Sigmoid colon (tissue), 4 donors: ENCODE results near the gene GAB2.

Experiments
- EP300 ChIP-seq, 4 donors: sonication (generic); formaldehyde crosslinking; IDR thresholded peaks; one replicate each; pipeline ENCODE4 v1.6.1; 2017; ENCODE audit warnings: antibody characterized with exemption in 4 of 4
- POLR2A ChIP-seq, 2 donors: fragments of 450-650 bp; IDR thresholded peaks; one replicate each; pipeline ENCODE4 v1.6.1; 2016; ENCODE audit warnings: antibody characterized with exemption in 2 of 2, mild to moderate bottlenecking in 2 of 2, moderate library complexity in 2 of 2
- POLR2AphosphoS5 ChIP-seq, 4 donors: sonication (generic); formaldehyde crosslinking; IDR thresholded peaks; one replicate each; pipeline ENCODE4 v1.6.1; 2017; ENCODE audit warnings: antibody characterized with exemption in 4 of 4
- TF ChIP-seq, protein P1 (sequence below), 4 experiments: fragments of 450-650 bp in 3 of 4; fragments of 200-600 bp in 1 of 4; IDR thresholded peaks; one replicate each; pipeline ENCODE4 v1.5.1; 2016 to 2019; ENCODE audit warnings: antibody characterized with exemption in 4 of 4, mild to moderate bottlenecking in 3 of 4, moderate library complexity in 2 of 4

DNA sequence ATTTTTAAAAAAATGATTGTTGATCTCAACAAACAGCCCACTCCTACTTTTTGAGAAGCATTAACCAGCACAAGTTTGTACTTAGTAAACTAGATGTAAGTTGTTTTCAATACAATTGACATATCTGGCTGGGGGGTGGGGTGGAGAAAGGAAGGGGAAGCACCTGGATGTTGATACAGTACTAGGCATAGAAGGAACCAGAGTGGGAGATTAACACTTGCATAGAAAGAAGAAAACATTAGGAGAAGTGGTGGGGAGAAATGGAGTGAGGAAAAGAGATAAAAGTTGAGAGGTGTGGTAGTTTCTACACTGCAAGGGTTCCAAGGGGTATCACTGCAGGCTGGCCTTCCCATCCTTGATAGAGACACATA, 10.6 kb upstream of the GAB2 start:
- TF ChIP-seq POLR2AphosphoS5 (IDR thresholded peaks at IDR 0.05) (no peak), POLR2A (IDR thresholded peaks at IDR 0.05) (no peak), EP300 (IDR thresholded peaks at IDR 0.05) (no peak)
- TF ChIP-seq, protein P1, sequence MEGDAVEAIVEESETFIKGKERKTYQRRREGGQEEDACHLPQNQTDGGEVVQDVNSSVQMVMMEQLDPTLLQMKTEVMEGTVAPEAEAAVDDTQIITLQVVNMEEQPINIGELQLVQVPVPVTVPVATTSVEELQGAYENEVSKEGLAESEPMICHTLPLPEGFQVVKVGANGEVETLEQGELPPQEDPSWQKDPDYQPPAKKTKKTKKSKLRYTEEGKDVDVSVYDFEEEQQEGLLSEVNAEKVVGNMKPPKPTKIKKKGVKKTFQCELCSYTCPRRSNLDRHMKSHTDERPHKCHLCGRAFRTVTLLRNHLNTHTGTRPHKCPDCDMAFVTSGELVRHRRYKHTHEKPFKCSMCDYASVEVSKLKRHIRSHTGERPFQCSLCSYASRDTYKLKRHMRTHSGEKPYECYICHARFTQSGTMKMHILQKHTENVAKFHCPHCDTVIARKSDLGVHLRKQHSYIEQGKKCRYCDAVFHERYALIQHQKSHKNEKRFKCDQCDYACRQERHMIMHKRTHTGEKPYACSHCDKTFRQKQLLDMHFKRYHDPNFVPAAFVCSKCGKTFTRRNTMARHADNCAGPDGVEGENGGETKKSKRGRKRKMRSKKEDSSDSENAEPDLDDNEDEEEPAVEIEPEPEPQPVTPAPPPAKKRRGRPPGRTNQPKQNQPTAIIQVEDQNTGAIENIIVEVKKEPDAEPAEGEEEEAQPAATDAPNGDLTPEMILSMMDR (IDR thresholded peaks at IDR 0.05), result no peak
